HEK293 (cell line): ENCODE results near the gene ZKSCAN8.

Source experiments
- CTCF ChIA-PET: fragments of 350-600 bp; formaldehyde crosslinking; extraction: SDS; loops from one replicate; lab custom pipeline; 2021; ENCODE audit warnings: antibody characterized with exemption; lab: Yijun Ruan, JAX
- POLR2A ChIA-PET: fragments of 300-600 bp; formaldehyde crosslinking; extraction: SDS; loops from one replicate; lab custom pipeline; 2020; ENCODE audit warnings: antibody characterized with exemption, inconsistent platforms; lab: Yijun Ruan, JAX
- H3K27ac ChIP-seq: fragments of 200-500 bp; sonication (Bioruptor generic); 2 replicates; pipeline ENCODE4 v1.5.1; 2014; ENCODE audit warnings: low read depth, low read length, control low read depth, inconsistent platforms; ENCODE audit errors: extremely low read depth
- H3K36me3 ChIP-seq, 2 experiments: fragments of 200-500 bp in 1 of 2; sonication (Bioruptor generic) in 1 of 2; 1 replicate in 1 of 2; 2 replicates in 1 of 2; pipeline ENCODE4 v1.5.1; 2014 to 2017; ENCODE audit warnings: inconsistent platforms in 2 of 2, low read length in 2 of 2; ENCODE audit not compliant: control insufficient read depth in 2 of 2, insufficient read depth in 1 of 2
- H3K4me1 ChIP-seq: fragments of 200-500 bp; sonication (Bioruptor generic); 2 replicates; pipeline ENCODE4 v1.5.1; 2014; ENCODE audit warnings: mild to moderate bottlenecking, low read length, inconsistent platforms; ENCODE audit not compliant: control insufficient read depth, insufficient read depth
- H3K4me3 ChIP-seq: 2 replicates; pipeline ENCODE4 v1.5.1; 2011; ENCODE audit warnings: low read depth, mild to moderate bottlenecking, control low read depth, low read length, moderate library complexity
- H3K9me3 ChIP-seq: fragments of 200-500 bp; sonication (Bioruptor generic); 2 replicates; pipeline ENCODE4 v1.5.1; 2014; ENCODE audit warnings: low read depth, low read length, inconsistent platforms; ENCODE audit not compliant: control insufficient read depth, insufficient read depth
- KLF8 ChIP-seq: fragments of 450-650 bp; formaldehyde crosslinking; IDR thresholded peaks from 2 replicates; pipeline ENCODE4 v1.5.1; 2016; ENCODE audit warnings: missing biosample characterization, missing genetic modification characterization
- MZF1 ChIP-seq: fragments of 450-650 bp; formaldehyde crosslinking; IDR thresholded peaks from 2 replicates; pipeline ENCODE4 v1.5.1; 2017; ENCODE audit warnings: missing biosample characterization, missing genetic modification characterization, borderline replicate concordance
- ZNF112 ChIP-seq: fragments of 450-650 bp; formaldehyde crosslinking; IDR thresholded peaks from 2 replicates; pipeline ENCODE4 v1.5.0; 2017; ENCODE audit warnings: missing biosample characterization, missing genetic modification characterization
- ZNF133 ChIP-seq: fragments of 450-650 bp; formaldehyde crosslinking; IDR thresholded peaks from 2 replicates; pipeline ENCODE4 v1.5.1; 2016; ENCODE audit warnings: missing biosample characterization, missing genetic modification characterization
- ZNF146 ChIP-seq: fragments of 450-650 bp; formaldehyde crosslinking; IDR thresholded peaks from 2 replicates; pipeline ENCODE4 v1.5.1; 2016; ENCODE audit warnings: missing biosample characterization, missing genetic modification characterization
- ZNF169 ChIP-seq: fragments of 450-650 bp; formaldehyde crosslinking; IDR thresholded peaks from 2 replicates; pipeline ENCODE4 v1.5.1; 2016; ENCODE audit warnings: missing biosample characterization, missing genetic modification characterization
- ZNF292 ChIP-seq: fragments of 450-650 bp; formaldehyde crosslinking; IDR thresholded peaks from 2 replicates; pipeline ENCODE4 v1.5.1; 2016; ENCODE audit warnings: low read depth, missing biosample characterization, missing genetic modification characterization, borderline replicate concordance
- ZNF623 ChIP-seq: fragments of 450-650 bp; formaldehyde crosslinking; IDR thresholded peaks from 2 replicates; pipeline ENCODE4 v1.5.1; 2016; ENCODE audit warnings: missing biosample characterization, missing genetic modification characterization
- ZNF624 ChIP-seq: fragments of 450-650 bp; formaldehyde crosslinking; IDR thresholded peaks from 2 replicates; pipeline ENCODE4 v1.5.1; 2017; ENCODE audit warnings: missing biosample characterization, missing genetic modification characterization
- ZNF654 ChIP-seq: fragments of 450-650 bp; formaldehyde crosslinking; IDR thresholded peaks from 2 replicates; pipeline ENCODE4 v1.5.1; 2016; ENCODE audit warnings: low read depth, missing biosample characterization, missing genetic modification characterization
- ZNF677 ChIP-seq: fragments of 450-650 bp; IDR thresholded peaks from 2 replicates; pipeline ENCODE4 v1.5.0; 2018; ENCODE audit warnings: missing biosample characterization, mild to moderate bottlenecking, missing genetic modification characterization, moderate library complexity
- ZSCAN23 ChIP-seq: fragments of 450-650 bp; formaldehyde crosslinking; IDR thresholded peaks from 2 replicates; pipeline ENCODE4 v1.5.1; 2016; ENCODE audit warnings: missing biosample characterization, missing genetic modification characterization
- TF ChIP-seq, protein P1 (sequence below): fragments of 450-650 bp; formaldehyde crosslinking; IDR thresholded peaks from 2 replicates; pipeline ENCODE4 v1.5.1; 2017; ENCODE audit warnings: missing biosample characterization, missing genetic modification characterization
- TF ChIP-seq, protein P2 (sequence below): fragments of 450-650 bp; formaldehyde crosslinking; IDR thresholded peaks from 2 replicates; pipeline ENCODE4 v1.5.1; 2017; ENCODE audit warnings: missing biosample characterization, mild to moderate bottlenecking, missing genetic modification characterization, moderate library complexity
- TF ChIP-seq, protein P3 (sequence below): fragments of 450-650 bp; formaldehyde crosslinking; IDR thresholded peaks from 2 replicates; pipeline ENCODE4 v1.5.1; 2016; ENCODE audit warnings: missing biosample characterization, missing genetic modification characterization
- TF ChIP-seq, protein P4 (sequence below): fragments of 450-650 bp; formaldehyde crosslinking; IDR thresholded peaks from 2 replicates; pipeline ENCODE4 v1.5.1; 2016; ENCODE audit warnings: missing biosample characterization, missing genetic modification characterization

Gene ZKSCAN8

DNA sequence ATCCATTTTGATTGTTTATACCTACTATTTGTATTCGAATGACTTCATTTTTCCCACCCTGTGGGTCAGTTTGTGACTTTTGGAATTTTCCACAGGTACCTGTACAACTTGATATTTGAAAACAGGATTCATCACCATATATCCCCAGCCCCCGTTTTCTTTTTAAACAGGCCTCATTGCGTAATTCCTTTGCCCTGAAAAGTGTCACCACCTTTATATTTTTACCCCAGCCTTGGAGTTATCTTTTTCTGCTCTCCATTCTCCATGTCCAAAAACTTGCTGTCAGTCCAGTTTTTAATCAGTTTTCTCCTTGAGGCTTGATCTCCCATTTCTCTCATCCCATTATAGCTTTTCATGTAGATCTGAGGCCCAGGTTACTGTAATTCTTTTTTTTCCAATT is 16.6 kb downstream of the ZKSCAN8 start:
- CTCF ChIA-PET = interaction anchor here (1.2 kb wide), 1 partner anchor 384 kb away, joined by 4 read pairs; no protein-coding TSS in a partner anchor
- H3K9me3 ChIP-seq = no peaks in the 10 kb centered on the region
- TF ChIP-seq ZNF677 = no peak
- TF ChIP-seq ZNF112 (tag by site-specific recombination) = no peak
- TF ChIP-seq, protein P1, sequence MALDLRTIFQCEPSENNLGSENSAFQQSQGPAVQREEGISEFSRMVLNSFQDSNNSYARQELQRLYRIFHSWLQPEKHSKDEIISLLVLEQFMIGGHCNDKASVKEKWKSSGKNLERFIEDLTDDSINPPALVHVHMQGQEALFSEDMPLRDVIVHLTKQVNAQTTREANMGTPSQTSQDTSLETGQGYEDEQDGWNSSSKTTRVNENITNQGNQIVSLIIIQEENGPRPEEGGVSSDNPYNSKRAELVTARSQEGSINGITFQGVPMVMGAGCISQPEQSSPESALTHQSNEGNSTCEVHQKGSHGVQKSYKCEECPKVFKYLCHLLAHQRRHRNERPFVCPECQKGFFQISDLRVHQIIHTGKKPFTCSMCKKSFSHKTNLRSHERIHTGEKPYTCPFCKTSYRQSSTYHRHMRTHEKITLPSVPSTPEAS (tag by site-specific recombination) = no peak
- TF ChIP-seq ZNF292 (tag by site-specific recombination) = no peak
- TF ChIP-seq MZF1 = no peak
- TF ChIP-seq, protein P2, sequence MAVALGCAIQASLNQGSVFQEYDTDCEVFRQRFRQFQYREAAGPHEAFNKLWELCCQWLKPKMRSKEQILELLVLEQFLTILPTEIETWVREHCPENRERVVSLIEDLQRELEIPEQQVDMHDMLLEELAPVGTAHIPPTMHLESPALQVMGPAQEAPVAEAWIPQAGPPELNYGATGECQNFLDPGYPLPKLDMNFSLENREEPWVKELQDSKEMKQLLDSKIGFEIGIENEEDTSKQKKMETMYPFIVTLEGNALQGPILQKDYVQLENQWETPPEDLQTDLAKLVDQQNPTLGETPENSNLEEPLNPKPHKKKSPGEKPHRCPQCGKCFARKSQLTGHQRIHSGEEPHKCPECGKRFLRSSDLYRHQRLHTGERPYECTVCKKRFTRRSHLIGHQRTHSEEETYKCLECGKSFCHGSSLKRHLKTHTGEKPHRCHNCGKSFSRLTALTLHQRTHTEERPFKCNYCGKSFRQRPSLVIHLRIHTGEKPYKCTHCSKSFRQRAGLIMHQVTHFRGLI (tag by site-specific recombination) = no peak
- TF ChIP-seq, protein P3, sequence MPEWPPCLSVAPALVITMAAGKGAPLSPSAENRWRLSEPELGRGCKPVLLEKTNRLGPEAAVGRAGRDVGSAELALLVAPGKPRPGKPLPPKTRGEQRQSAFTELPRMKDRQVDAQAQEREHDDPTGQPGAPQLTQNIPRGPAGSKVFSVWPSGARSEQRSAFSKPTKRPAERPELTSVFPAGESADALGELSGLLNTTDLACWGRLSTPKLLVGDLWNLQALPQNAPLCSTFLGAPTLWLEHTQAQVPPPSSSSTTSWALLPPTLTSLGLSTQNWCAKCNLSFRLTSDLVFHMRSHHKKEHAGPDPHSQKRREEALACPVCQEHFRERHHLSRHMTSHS (tag by site-specific recombination) = no peak
- TF ChIP-seq ZNF146 (tag by site-specific recombination) = no peak
- TF ChIP-seq, protein P4, sequence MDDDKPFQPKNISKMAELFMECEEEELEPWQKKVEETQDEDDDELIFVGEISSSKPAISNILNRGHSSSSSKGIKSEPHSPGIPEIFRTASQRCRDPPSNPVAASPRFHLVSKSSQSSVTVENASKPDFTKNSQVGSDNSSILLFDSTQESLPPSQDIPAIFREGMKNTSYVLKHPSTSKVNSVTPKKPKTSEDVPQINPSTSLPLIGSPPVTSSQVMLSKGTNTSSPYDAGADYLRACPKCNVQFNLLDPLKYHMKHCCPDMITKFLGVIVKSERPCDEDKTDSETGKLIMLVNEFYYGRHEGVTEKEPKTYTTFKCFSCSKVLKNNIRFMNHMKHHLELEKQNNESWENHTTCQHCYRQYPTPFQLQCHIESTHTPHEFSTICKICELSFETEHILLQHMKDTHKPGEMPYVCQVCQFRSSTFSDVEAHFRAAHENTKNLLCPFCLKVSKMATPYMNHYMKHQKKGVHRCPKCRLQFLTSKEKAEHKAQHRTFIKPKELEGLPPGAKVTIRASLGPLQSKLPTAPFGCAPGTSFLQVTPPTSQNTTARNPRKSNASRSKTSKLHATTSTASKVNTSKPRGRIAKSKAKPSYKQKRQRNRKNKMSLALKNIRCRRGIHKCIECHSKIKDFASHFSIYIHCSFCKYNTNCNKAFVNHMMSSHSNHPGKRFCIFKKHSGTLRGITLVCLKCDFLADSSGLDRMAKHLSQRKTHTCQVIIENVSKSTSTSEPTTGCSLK (tag by site-specific recombination) = no peak
- TF ChIP-seq ZNF624 (tag by site-specific recombination) = no peak
- TF ChIP-seq, all 188 proteins: peak for 0
- POLR2A ChIA-PET = interaction anchor here (1.7 kb wide), 1 partner anchor 16 kb away, joined by 8 read pairs; the partner anchor contains the start of gene ZKSCAN8
- Histone ChIP-seq H3K36me3 (peaks cover 11 to 49% of the 10 kb centered on the region in 2 experiments; a peak in 2 of 3 replicates), H3K27ac (no peak overlapping the region), H3K4me3 (no peak overlapping the region), H3K4me1 (peaks cover 3% of the 10 kb centered on the region; the same call in 1 of the 2 replicates)

DNA sequence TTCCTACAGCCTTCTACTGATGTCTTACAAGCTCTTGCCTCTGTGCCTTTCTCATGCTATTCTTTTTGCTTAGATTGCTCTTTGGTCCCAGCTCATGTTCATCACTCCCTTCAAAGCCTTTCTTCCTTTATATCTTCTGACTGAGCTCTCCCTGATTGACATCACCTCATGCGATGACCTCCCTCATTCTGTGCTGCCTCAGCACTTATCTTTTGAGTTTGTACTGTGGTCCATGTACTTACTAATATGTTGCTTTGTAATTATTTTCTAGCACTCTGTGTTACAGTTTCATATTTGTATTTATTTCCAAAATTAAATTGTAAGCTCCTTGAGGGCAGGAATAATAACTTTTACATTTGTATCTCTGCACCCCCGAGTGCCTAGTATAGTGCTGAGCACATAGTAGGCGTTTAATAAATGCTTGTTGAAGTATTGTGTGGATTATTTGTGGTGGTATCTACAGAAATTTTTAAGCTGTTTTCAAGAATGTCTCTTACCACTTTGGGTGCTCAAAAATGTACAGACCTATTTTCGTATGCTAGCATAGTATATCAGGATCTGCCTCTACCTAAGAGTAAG is 17.4 kb downstream of the ZKSCAN8 start:
- CTCF ChIA-PET = interaction anchor here (0.6 to 1.2 kb wide), 2 partner anchors 383 to 763 kb away, joined by 3 to 4 read pairs; no protein-coding TSS in a partner anchor
- Histone ChIP-seq H3K9me3 (no peaks in the 10 kb centered on the region), H3K4me1 (peaks cover 3% of the 10 kb centered on the region; the same call in 1 of the 2 replicates), H3K27ac (no peak overlapping the region), H3K36me3 (peaks cover 11 to 41% of the 10 kb centered on the region in 2 experiments; a peak in 2 of 3 replicates), H3K4me3 (no peak overlapping the region)
- POLR2A ChIA-PET = interaction anchor here (1.7 kb wide), 1 partner anchor 17 kb away, joined by 8 read pairs; the partner anchor contains the start of gene ZKSCAN8
- TF ChIP-seq KLF8 (tag by site-specific recombination) (no peak), ZNF623 (tag by site-specific recombination) (no peak), ZNF133 (tag by site-specific recombination) (no peak), ZSCAN23 (tag by site-specific recombination) (no peak), ZNF654 (tag by site-specific recombination) (no peak), ZNF169 (tag by site-specific recombination) (no peak)
